Measurements from ENCODE around the gene TOMM34.

TOMM34 gene

GRCh38 chr20:44930517-44931168 is 29.6 kb downstream of the TOMM34 start:
- DNase-seq, result no peak

- DNase-seq, result no peak
Observed at GRCh38 chr20:44928595-44928994, 31.6 kb downstream of the TOMM34 start.

- DNase-seq, result no peak
Observed at GRCh38 chr20:44924541-44924940, 35.7 kb downstream of the TOMM34 start.

GRCh38 chr20:44921447-44921846 is 38.8 kb downstream of the TOMM34 start:
- DNase-seq, result no peak

GRCh38 chr20:44918761-44919160 is 41.4 kb downstream of the TOMM34 start:
- no peak for DNase-seq

- DNase-seq, result no peak
Observed at GRCh38 chr20:44918342-44918741, 41.9 kb downstream of the TOMM34 start.

- DNase-seq, result no peak
Observed at GRCh38 chr20:44917399-44917798, 42.8 kb downstream of the TOMM34 start.

GRCh38 chr20:44916586-44916985 is 43.6 kb downstream of the TOMM34 start:
- DNase-seq, result no peak

- DNase-seq, result no peak
Observed at GRCh38 chr20:44914924-44915323, 45.3 kb downstream of the TOMM34 start.

GRCh38 chr20:44912189-44912588 is 48.0 kb downstream of the TOMM34 start:
- DNase-seq, result no peak

- peak; percentile 51 for DNase-seq
Observed at GRCh38 chr20:44911264-44911921, 48.8 kb downstream of the TOMM34 start.

- DNase-seq, result no peak
Observed at GRCh38 chr20:44910690-44911262, 49.4 kb downstream of the TOMM34 start.

- DNase-seq, result peak; percentile 80
Observed at GRCh38 chr20:44909872-44910689, 50.1 kb downstream of the TOMM34 start, which contains the start of gene PABPC1L. Gene PABPC1L (plus strand): TSS chr20:44910060. CDS start chr20:44910144, 84 bp downstream.

GRCh38 chr20:44908987-44909871 is 51.0 kb downstream of the TOMM34 start:
- DNase-seq, result no peak

- DNase-seq, result no peak
Observed at GRCh38 chr20:44904377-44904776, 55.8 kb downstream of the TOMM34 start.

GRCh38 chr20:44901974-44902373 is 58.2 kb downstream of the TOMM34 start:
- DNase-seq, result no peak

- no peak for DNase-seq
Observed at GRCh38 chr20:44900231-44900854, 59.9 kb downstream of the TOMM34 start.

GRCh38 chr20:44897133-44897532 is 63.1 kb downstream of the TOMM34 start:
- no peak for DNase-seq

GRCh38 chr20:44896583-44896982 is 63.6 kb downstream of the TOMM34 start:
- no peak for DNase-seq

- DNase-seq, result no peak
Observed at GRCh38 chr20:44894959-44895358, 65.2 kb downstream of the TOMM34 start.
